GM19372 (cell line): ENCODE results near the gene GRK3.
A peak's percentile ranks its signal among the peaks of the same experiment; 100 is the strongest.
"Not testable (repeated sequence)": the region's sequence is repeated elsewhere in the genome, so short reads cannot be mapped to it uniquely, and the experiment has no call there.

Source experiments
- ATAC-seq: cut with Tn5 transposase; IDR thresholded peaks from one replicate; pipeline ENCODE4 v1.9.1; 2021; ENCODE audit warnings: mild to moderate bottlenecking, low read depth, moderate library complexity; ENCODE audit not compliant: unreplicated experiment

The GRK3 gene

DNA sequence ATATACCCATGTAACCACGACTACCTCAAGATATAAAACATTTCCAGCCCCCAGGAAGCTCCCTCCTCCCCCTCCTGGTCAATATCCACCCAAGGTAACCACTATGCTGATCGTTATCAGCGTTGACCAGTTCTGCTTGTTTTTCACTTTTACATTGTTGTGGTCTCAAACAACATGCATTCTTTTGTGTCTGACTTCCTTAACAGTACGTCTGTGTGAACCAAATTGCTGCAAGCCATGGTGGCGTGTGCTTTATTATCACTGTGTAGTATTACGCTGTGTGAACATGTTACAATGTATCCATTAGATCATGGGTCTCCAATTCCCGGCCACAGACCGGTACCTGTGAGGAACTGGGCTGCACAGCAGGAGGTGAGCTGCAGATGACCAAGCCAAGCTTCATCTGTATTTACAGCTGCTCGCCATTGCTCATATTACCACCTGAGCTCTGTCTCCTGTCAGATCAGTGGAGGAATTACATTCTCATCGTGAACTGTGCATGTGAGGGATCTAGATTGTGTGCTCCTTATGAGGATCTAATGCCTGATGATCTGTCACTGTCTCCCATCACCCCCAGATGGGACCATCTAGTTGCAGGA is 15.5 kb upstream of the GRK3 start:
- ATAC-seq: no peak

DNA sequence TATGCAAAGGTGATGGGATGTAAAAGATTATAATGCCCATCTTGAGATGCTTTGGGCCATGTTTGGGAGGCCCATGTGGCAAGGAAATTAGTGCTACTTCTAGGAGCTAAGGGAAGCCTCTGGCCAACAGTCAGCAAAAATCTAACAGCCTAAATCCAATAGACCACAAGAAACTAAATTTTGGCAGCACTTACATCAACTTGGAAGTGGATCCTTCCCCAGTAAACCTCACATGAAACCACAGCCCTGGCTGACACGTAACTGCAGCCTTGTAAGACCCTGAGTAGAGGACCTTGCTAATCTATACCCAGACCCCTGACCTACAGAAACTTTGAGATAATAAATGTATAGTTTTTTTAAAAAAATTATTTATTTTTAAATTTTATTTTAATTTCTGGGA is 13.1 kb upstream of the GRK3 start:
- no peak for ATAC-seq

DNA sequence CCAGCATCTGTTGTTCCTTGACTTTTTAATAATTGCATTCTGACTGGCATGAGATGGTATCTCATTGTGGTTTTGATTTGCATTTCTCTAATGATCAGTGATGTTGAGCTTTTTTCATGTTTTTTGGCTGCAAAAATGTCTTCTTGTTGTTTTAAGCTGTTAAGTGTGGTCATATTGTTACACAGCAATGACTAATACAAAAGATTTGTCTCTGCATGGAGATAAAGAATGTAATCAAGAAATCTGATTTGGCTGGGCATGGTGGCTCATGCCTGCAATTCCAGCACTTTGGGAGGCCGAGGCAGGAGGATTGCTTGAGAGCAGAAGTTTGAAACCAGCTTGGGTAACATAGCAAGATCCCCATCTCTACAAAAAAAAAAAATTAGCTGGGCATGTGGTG is 12.1 kb upstream of the GRK3 start:
- ATAC-seq: not testable (repeated sequence)

- no peak for ATAC-seq
These were observed 11.3 kb upstream of the GRK3 start for GRCh38 chr22:25553131-25553530.

DNA sequence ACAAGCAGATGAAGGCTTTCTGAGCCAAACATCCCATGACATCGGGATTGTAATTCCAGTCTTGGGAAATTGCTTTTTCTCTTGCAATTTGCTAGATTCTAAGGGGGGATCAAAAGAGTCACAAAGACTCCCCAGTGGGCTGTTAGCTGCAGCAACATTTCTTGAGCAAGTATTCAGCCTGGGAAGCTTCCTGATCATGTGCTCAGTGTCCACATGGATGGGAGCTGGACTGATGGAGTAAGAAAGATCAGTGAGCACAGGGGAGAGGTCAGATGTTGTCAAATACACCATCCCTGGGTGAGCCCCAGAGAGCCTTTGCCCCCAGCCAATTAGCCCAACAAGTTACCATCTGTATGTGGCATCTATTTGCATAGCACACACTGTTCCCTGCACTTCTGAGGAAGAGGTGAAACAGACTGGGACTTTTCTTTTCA is 10.2 kb upstream of the GRK3 start:
- no peak for ATAC-seq

GRCh38 chr22:25554689-25555088 is 9.8 kb upstream of the GRK3 start:
- no peak for ATAC-seq

- ATAC-seq: no peak
These were observed 8.9 kb upstream of the GRK3 start for GRCh38 chr22:25555586-25555985.

- no peak for ATAC-seq
These were observed 7.3 kb upstream of the GRK3 start for GRCh38 chr22:25557218-25557617.

DNA sequence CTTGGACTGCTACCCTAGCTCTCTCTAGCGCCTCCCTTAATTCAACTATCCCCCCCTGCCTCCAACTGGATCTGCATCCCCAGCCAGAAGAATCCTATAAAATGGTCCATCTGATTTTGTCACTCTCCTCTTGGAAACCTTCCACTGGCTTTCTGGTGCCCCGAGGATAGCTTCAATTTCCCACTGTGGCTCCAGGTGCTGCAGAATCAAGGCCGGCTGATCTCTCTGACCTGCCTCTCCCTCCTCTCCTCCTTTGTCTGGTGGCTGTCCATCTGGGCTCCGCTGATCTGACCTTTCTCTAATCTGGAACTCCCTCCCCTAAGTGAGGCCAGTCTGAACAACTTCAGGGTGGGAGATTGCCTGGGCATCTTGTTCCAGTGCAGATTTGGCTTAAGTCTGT is 6.1 kb upstream of the GRK3 start:
- ATAC-seq: no peak

DNA sequence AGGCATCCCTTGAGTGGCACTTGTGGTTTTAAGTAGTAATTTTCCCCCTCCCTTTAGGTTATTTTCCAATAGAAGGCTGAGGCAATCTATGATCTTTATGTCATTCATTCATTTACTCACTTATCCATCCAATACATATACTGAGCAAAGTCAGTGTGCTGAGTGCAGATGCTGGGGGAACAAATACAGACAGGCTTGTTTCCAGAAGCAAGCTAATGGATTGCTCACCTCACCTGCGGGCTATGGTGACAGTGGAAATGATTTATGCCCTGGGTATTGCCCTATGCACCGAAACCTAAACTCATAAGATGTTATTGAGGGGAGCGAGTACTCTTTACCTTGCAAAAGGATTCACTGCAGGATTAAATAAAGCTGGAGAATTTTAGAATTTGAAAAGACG is 4.6 kb upstream of the GRK3 start:
- not testable (repeated sequence) for ATAC-seq

GRCh38 chr22:25561182-25561581 is 3.3 kb upstream of the GRK3 start:
- ATAC-seq: not testable (repeated sequence)

- not testable (repeated sequence) for ATAC-seq
These were observed 2.5 kb upstream of the GRK3 start for GRCh38 chr22:25561927-25562326.

- ATAC-seq: not testable (repeated sequence)
These were observed 1.3 kb upstream of the GRK3 start for GRCh38 chr22:25562966-25563760.

DNA sequence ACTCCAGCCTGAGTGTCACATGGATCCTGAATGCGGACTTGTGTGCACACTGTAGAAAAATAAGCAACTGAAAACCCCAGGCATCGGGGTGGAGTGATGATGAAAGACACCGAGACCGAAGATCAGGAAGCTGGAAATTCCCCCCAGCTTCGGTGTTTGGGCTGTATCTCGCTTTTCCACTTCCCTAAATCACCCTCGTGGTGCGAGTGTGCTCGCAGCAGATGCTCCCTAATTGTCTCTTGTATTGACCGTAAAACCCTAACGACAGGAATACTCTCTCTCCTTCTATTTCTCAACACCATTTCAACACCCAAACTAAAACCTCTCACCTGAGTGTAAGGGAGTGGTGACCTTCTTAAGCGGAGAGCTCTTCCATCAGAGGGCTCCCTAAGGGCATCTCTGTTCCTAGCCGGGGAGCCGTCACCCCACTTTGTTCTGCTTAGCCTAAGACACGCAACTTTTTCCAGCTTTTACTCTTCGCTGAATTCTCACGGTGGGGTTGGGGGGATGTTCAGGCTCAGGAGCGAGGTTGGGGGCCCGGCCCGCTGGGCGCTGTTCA is 635 bp upstream of the GRK3 start:
- peak; percentile 4 for ATAC-seq

DNA sequence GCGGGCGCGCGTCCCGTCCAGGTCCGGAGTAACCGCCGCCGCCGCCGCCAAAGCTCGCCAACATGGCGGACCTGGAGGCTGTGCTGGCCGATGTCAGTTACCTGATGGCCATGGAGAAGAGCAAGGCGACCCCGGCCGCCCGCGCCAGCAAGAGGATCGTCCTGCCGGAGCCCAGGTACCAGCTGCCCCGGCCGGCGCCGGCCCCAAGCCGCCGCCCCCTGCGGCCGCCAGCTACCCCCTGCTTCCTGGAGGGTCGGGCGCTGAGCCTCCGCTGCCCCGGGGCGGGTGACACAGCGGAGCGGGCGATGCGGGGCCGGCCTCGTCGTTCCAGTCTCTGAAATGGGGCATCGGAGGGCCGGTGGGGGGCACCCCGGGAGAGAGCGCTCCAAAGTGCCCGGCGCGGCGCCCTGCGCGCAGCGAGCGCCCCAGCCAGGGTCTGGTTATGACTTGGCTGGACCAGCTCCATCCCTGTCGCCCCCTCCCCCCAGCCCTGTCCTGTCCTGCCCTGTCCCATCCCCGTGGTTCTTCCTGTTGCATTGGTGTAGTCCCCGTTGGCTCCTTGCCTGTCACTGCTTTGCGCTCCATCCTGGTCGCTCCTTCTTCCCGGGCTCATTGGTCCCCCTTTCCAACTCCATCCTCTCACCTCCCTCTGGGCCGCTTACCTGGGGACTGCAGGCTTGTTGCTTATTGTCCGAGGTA is 653 bp downstream of the GRK3 start:
- ATAC-seq: peak; percentile 25

GRCh38 chr22:25566186-25566897 is 1.9 kb downstream of the GRK3 start:
- ATAC-seq: no peak

- no peak for ATAC-seq
These were observed 2.4 kb downstream of the GRK3 start for GRCh38 chr22:25566898-25567235.

GRCh38 chr22:25567251-25567675 is 2.8 kb downstream of the GRK3 start:
- no peak for ATAC-seq

- ATAC-seq: not testable (repeated sequence)
These were observed 3.6 kb downstream of the GRK3 start for GRCh38 chr22:25568066-25568465.

DNA sequence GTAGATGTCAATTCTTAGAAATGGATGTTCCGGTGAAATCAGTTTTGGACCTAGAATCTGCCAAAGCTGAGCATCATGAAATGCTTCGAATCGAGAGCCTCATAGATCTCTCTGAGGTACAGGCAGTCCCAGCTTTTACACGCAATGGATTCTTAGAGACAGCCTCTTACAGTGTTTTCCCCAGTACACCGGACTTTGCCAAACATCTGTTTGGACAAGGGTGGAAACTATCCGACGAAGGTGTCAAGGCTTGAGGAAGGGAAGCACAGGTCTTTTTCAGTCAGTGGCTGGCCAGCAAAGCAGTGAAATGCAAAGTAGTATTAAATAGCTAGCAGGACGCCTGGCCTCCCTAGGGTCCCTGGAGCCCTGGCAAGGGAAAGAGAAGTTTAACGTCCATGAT is 4.9 kb downstream of the GRK3 start:
- ATAC-seq: no peak

DNA sequence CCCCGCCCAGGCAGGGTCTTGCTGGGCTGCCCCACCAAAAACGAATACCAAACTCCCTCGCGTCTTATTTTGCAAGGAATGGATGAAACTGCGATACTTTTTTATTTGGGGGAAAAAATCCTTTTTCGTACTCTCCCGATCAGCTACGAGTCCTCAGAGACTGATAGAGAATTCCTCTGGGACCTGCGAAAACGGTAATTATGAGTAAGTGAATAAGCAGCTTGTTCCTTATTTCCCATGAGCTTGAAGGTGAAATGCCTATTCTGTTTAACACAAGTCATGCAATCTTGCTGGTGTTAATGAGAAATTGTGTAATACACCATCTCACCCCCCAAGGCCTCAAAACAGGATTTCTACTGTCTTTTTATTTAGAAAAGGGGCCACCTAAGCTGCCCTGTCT is 5.5 kb downstream of the GRK3 start:
- no peak for ATAC-seq
